Upper lobe of left lung (tissue), 6 donors: ENCODE data around the gene NDEL1. TPM values are rescaled to one million over a fixed set of nuclear protein-coding genes. Genes with fewer than 3 reads are reported as not detected.

ENCODE experiments used
- ATAC-seq, 2 donors: fragments of 200-7000 bp; cut with Tn5 transposase; one replicate each; pipeline ENCODE4 v1.9.1; 2022; ENCODE audit warnings: mild to moderate bottlenecking in 2 of 2, moderate library complexity in 2 of 2; ENCODE audit not compliant: low FRiP score in 2 of 2
- DNase-seq, 2 donors: peaks; one replicate each; pipeline ENCODE4 v3.0.0-alpha.2; 2019 to 2020
- H3K27ac ChIP-seq, 4 donors: fragments of 200-600 bp; sonication (generic); one replicate each; pipeline ENCODE4 v1.5.1; 2016 to 2019
- H3K27me3 ChIP-seq, 4 donors: fragments of 200-600 bp; sonication (generic); one replicate each; pipeline ENCODE4 v1.5.1; 2017 to 2019
- H3K36me3 ChIP-seq, 4 donors: fragments of 200-600 bp; sonication (generic); one replicate each; pipeline ENCODE4 v1.5.1; 2016 to 2019
- H3K4me1 ChIP-seq, 4 donors: fragments of 200-600 bp; sonication (generic); one replicate each; pipeline ENCODE4 v1.5.1; 2018 to 2019
- H3K4me3 ChIP-seq, 4 donors: fragments of 200-600 bp; sonication (generic); one replicate each; pipeline ENCODE4 v1.5.1; 2017 to 2019; ENCODE audit warnings: mild to moderate bottlenecking in 2 of 4, moderate library complexity in 1 of 4
- H3K9me3 ChIP-seq, 4 donors: fragments of 200-600 bp; sonication (generic); one replicate each; pipeline ENCODE4 v1.5.1; 2018 to 2019
- EP300 ChIP-seq, 4 donors: sonication (generic); formaldehyde crosslinking; IDR thresholded peaks; one replicate each; pipeline ENCODE4 v1.5.1; 2017; ENCODE audit warnings: antibody characterized with exemption in 4 of 4, control low read depth in 2 of 4
- POLR2A ChIP-seq, 4 donors: fragments of 450-650 bp; IDR thresholded peaks; one replicate each; pipeline ENCODE4 v1.5.1; 2016 to 2017; ENCODE audit warnings: antibody characterized with exemption in 4 of 4, mild to moderate bottlenecking in 2 of 4
- POLR2AphosphoS5 ChIP-seq, 2 donors: sonication (generic); formaldehyde crosslinking; IDR thresholded peaks; one replicate each; pipeline ENCODE4 v1.5.1; 2017; ENCODE audit warnings: antibody characterized with exemption in 2 of 2
- WGBS, 2 donors: methylation state at CpG; one replicate each; pipeline ENCODE4 v1.1.5; 2017 to 2018; 5-methylcytosine and 5-hydroxymethylcytosine counted together
- total RNA-seq, 6 donors: library from RNA; depleted of rRNA in 4 of 6; stranded (reverse); fragments of >200 nt in 4 of 6; gene quantifications; one replicate each; pipeline versions ENCODE4 v1.1.0 to v1.2.1, GENCODE V29; 2016 to 2021
- TF ChIP-seq, protein P1 (sequence below), 6 experiments: fragments of 450-650 bp in 4 of 6; fragments of 200-600 bp in 2 of 6; sonication (generic) in 2 of 6; IDR thresholded peaks; one replicate each; pipeline ENCODE4 v1.5.1; 2016 to 2019; ENCODE audit warnings: antibody characterized with exemption in 6 of 6
- donor health status: DM: no; HTN: no; CAD: no; lungs with moderate emphysema.
- donor health status: DM: no; HTN: yes; CAD: no; lungs with severe emphysema.

The NDEL1 gene
- total RNA-seq, 6 donors from 2014 or later: 62.3 to 138 (median 85.4) TPM

DNA sequence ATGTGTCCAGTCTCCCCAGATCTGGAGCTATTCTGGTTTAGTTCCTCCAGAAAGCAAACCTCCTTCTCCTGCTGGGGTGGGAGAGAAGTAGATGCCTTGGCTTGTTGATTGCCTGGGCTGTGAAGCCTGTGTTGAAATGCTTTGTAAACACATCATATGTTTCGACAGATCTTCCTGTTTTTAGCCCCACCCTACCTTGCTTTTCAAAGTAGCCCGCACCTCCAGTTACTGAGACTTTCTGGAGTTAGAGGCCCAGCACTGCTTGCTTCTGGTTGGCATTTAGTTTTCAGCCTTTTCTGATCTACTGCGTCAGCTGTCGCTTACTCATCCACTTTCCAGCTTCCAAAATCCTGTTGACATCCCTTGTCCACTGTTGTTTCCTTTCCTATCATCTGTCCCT lies 17.9 kb upstream of the NDEL1 start:
- Histone ChIP-seq H3K4me3 (no peak overlapping the region), H3K9me3 (no peaks in the 10 kb centered on the region), H3K27ac (peak overlapping the region; percentile 41 to 85 (median 72)), H3K36me3 (no peaks in the 10 kb centered on the region), H3K4me1 (peaks cover 24 to 33% (median 28%) of the 10 kb centered on the region in 4 donors), H3K27me3 (no peaks in the 10 kb centered on the region)
- ATAC-seq (no peak), DNase-seq (peak in 1 of 2 donors; percentile 65)
- peak in 1 of 4 donors; percentile 30 for TF ChIP-seq POLR2A (IDR thresholded peaks at IDR 0.05)
- TF ChIP-seq POLR2AphosphoS5 (IDR thresholded peaks at IDR 0.05): peak; percentile 51 to 52
- TF ChIP-seq, protein P1, sequence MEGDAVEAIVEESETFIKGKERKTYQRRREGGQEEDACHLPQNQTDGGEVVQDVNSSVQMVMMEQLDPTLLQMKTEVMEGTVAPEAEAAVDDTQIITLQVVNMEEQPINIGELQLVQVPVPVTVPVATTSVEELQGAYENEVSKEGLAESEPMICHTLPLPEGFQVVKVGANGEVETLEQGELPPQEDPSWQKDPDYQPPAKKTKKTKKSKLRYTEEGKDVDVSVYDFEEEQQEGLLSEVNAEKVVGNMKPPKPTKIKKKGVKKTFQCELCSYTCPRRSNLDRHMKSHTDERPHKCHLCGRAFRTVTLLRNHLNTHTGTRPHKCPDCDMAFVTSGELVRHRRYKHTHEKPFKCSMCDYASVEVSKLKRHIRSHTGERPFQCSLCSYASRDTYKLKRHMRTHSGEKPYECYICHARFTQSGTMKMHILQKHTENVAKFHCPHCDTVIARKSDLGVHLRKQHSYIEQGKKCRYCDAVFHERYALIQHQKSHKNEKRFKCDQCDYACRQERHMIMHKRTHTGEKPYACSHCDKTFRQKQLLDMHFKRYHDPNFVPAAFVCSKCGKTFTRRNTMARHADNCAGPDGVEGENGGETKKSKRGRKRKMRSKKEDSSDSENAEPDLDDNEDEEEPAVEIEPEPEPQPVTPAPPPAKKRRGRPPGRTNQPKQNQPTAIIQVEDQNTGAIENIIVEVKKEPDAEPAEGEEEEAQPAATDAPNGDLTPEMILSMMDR (IDR thresholded peaks at IDR 0.05): no peak
- 61 to 73% methylated on average over 4 of the region's 4 CpGs for WGBS, 2 donors

DNA sequence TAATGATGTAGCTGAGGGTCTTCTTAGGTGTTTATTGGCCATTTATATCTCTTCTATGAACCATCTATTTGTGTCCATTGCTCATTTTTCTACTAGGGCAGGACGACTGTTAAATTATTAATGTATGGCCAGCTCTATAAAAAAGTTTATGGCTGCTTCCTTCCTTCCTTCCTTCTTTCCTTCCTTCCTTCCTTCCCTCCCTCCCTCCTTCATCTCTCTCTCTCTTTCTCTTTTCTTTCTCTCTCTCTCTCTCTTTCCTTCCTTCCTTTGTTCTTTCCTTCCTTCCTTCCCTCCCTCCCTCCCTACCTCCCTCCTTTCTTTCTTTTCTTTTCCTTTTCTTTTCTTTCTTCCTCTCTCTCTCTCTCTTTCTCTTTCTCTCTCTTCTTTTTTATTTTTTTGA lies 17.2 kb upstream of the NDEL1 start:
- ATAC-seq (no peak), DNase-seq (no peak)
- Histone ChIP-seq H3K27me3 (no peaks in the 10 kb centered on the region), H3K4me3 (no peak overlapping the region), H3K27ac (peak overlapping the region; percentile 41 to 85 (median 72)), H3K4me1 (peaks cover 22 to 31% (median 27%) of the 10 kb centered on the region in 4 donors), H3K36me3 (no peaks in the 10 kb centered on the region), H3K9me3 (no peaks in the 10 kb centered on the region)
- TF ChIP-seq EP300 (IDR thresholded peaks at IDR 0.05) (no peak), POLR2AphosphoS5 (IDR thresholded peaks at IDR 0.05) (no peak), POLR2A (IDR thresholded peaks at IDR 0.05) (no peak)
- TF ChIP-seq, protein P1 (IDR thresholded peaks at IDR 0.05): no peak
- 69 to 71% methylated on average over 1 of the region's 1 CpG for WGBS, 2 donors

DNA sequence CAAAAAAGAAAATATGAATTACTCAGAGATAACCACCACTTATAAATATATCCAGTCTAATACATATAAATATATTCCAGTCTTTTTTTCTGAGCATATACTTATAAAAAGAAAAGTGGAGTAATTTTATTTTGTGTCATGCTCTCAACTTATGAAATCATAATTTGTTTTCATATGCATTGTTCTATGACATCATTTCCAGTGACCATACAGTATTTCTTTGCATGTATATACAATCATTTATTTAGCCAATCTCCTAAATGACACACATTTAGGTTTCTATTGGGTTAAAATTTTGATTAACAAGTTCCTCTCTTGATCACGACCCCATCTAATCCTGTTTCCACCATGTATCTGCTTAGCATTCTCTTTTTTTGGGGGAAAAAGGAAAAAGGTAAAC lies 16.4 kb upstream of the NDEL1 start:
- Histone ChIP-seq H3K9me3 (no peaks in the 10 kb centered on the region), H3K4me1 (peaks cover 22 to 31% (median 27%) of the 10 kb centered on the region in 4 donors), H3K27me3 (no peaks in the 10 kb centered on the region), H3K4me3 (no peak overlapping the region), H3K36me3 (no peaks in the 10 kb centered on the region), H3K27ac (peak overlapping the region; percentile 52 to 85 (median 66))
- TF ChIP-seq EP300 (IDR thresholded peaks at IDR 0.05) (no peak), POLR2AphosphoS5 (IDR thresholded peaks at IDR 0.05) (no peak), POLR2A (IDR thresholded peaks at IDR 0.05) (no peak)
- TF ChIP-seq, protein P1 (IDR thresholded peaks at IDR 0.05): no peak
- DNase-seq (no peak), ATAC-seq (no peak)
- 50% methylated on average over 1 of the region's 1 CpG for whole genome bisulfite sequencing, 2 donors

- peak overlapping the region; percentile 52 to 85 (median 66) for H3K27ac ChIP-seq
- peak in 1 of 2 donors; percentile 83 for DNase-seq
- ATAC-seq: peak; percentile 87 to 88
These were observed 15.4 kb upstream of the NDEL1 start for GRCh38 chr17:8420041-8420934.

More at GRCh38 chr17:8420041-8420934, 15.4 kb upstream of the NDEL1 start:
- peak in 2 of 4 donors; percentile 59 to 78 for TF ChIP-seq EP300 (IDR thresholded peaks at IDR 0.05)
- TF ChIP-seq POLR2A (IDR thresholded peaks at IDR 0.05): no peak
- TF ChIP-seq, protein P1 (IDR thresholded peaks at IDR 0.05): no peak
- TF ChIP-seq POLR2AphosphoS5 (IDR thresholded peaks at IDR 0.05): peak; percentile 66 to 75
- Histone ChIP-seq H3K36me3 (no peaks in the 10 kb centered on the region), H3K4me1 (peaks cover 22 to 31% (median 27%) of the 10 kb centered on the region in 4 donors), H3K27me3 (no peaks in the 10 kb centered on the region), H3K4me3 (no peak overlapping the region), H3K9me3 (no peaks in the 10 kb centered on the region)
- WGBS, 2 donors: 9 to 11% methylated on average over 5 of the region's 5 CpGs
